Stomach (tissue), 4 donors: ENCODE results near the gene CBFB.

Experiments
- CTCF ChIP-seq, 7 experiments: fragments of 450-650 bp in 4 of 7; fragments of 200-600 bp in 3 of 7; sonication (generic) in 3 of 7; IDR thresholded peaks; one replicate each; pipeline ENCODE4 v1.5.1; 2016 to 2019; ENCODE audit warnings: antibody characterized with exemption in 7 of 7, control low read depth in 2 of 7, mild to moderate bottlenecking in 1 of 7
- POLR2A ChIP-seq, 4 donors: fragments of 450-650 bp; IDR thresholded peaks; one replicate each; pipeline ENCODE4 v1.6.1; 2016; ENCODE audit warnings: antibody characterized with exemption in 4 of 4, control low read depth in 2 of 4, mild to moderate bottlenecking in 1 of 4, moderate library complexity in 1 of 4

GRCh38 chr16:67146523-67147357 is 117.8 kb downstream of the CBFB start:
- TF ChIP-seq POLR2A (IDR thresholded peaks at IDR 0.05) (no peak), CTCF (IDR thresholded peaks at IDR 0.05) (no peak)
